HG02885 (cell line): ENCODE results near the gene FUBP3.

Experiments
- ATAC-seq: cut with Tn5 transposase; IDR thresholded peaks from one replicate; pipeline ENCODE4 v1.9.1; 2021; ENCODE audit warnings: mild to moderate bottlenecking; ENCODE audit not compliant: unreplicated experiment, poor library complexity

The FUBP3 gene

DNA sequence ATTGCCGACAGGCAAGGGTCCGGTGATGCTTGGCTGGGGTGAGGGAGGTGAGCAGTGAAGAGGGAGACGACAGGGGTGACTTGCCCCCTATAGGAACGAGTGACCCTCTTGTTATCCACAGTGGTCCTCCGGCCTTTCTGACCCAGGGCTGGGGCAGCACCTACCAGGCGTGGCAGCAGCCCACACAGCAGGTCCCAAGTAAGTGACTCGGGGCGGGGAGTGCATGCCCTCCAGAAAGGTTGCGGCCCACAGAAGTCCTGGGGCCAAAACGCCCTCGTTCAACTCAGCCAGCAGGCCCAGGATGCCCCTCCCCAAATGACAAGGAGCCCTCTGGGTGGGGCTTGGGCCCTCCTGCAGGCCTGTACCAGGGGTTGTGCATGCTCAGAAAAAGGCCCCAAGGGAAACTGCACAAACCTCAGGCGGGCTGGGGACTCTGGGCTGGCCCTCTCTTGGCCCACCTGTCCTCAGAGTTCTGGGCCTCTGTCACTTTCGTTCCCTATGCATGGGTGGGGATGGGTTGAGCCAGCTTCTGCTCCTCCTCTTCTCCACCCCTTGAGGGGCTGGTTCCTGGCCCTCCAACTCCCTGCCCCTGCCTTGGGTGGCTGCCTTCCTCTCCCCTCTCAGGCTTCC is 52.8 kb downstream of the FUBP3 start:
- ATAC-seq: no peak

DNA sequence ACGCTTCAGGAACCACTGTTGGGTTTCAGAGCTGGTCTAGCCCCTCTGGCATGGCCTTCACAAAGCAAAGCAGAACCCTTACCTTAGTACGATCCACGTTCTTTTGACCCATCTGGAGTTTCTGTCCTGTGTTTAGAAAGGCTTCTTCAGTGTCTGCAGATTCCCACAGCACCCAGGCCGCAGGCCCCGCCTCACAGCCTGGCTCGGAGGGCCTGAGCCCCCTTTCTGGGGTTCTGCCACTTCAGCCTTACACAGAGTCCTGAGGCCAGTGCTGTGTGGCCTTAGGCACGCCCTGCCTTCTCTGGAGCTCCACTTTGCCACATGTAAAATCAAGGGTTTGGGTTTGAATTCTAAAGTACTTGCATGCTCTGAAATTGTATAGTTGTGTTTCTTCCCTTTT is 53.5 kb downstream of the FUBP3 start:
- no peak for ATAC-seq

- no peak for ATAC-seq
Observed at GRCh38 chr9:130633336-130634190, 54.2 kb downstream of the FUBP3 start.

- no peak for ATAC-seq
Observed at GRCh38 chr9:130634191-130634768, 54.9 kb downstream of the FUBP3 start.

GRCh38 chr9:130634801-130635200 is 55.4 kb downstream of the FUBP3 start:
- ATAC-seq: no peak

GRCh38 chr9:130635306-130635705 is 55.9 kb downstream of the FUBP3 start:
- ATAC-seq: no peak

- no peak for ATAC-seq
Observed at GRCh38 chr9:130635721-130636647, 56.6 kb downstream of the FUBP3 start.

DNA sequence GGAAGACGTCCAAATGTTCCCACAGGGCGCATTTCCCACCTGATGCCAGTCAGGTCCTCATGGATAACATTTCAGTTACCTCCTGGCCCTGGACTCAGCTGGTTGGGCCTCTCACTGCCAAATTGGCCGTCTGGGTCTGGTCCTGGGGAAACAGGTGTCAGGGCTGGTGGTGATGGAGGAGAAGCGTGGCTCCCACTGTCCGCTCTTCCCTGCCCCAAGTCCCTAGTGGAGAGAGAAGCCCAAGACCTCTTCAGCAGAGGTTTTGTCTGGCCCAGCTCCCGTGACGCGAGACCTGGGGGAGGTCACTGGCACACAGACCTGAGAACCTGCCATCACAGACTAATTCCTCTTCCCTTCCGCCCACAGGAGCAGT is 57.3 kb downstream of the FUBP3 start:
- ATAC-seq: no peak

DNA sequence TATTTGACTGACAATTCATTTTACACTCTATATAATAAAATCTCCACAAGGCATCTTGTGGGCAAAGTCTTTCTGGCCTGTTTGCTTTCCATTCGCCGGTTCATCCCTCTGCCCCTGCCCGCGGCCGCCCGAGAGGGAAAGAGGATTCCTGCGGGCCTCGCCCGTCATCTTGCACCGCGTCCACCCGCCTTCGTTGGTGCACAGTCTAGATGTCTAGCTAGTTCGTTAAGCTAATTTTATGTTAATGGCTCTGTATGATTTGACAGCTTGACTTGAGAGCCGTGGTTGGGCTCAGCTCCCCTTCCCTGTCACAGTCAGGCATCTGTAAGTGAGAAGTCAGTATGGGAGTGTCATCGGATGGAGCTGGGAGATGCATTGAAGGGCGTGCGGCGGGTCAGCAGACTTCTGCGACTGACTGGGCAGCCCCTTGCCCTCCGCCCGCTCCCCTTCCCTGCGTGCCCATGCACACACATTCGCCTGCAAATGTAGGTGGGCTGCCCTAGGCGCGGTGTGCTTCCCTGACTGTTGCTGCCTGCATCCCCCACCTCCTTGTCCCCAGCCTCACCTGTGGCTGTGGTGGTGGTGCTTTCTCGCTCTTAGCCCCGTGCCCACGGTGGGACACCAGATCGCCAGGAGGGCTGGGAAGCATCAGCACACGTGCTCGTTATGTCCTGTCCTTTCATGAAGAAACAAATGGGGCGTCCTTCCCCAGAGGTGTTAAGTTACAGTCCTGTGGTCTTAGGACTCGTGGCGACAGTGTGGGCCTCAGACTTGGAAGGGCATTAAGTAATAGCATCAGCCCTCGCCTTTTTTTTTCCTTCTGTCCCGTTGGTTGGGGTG is 59.1 kb downstream of the FUBP3 start:
- no peak for ATAC-seq

DNA sequence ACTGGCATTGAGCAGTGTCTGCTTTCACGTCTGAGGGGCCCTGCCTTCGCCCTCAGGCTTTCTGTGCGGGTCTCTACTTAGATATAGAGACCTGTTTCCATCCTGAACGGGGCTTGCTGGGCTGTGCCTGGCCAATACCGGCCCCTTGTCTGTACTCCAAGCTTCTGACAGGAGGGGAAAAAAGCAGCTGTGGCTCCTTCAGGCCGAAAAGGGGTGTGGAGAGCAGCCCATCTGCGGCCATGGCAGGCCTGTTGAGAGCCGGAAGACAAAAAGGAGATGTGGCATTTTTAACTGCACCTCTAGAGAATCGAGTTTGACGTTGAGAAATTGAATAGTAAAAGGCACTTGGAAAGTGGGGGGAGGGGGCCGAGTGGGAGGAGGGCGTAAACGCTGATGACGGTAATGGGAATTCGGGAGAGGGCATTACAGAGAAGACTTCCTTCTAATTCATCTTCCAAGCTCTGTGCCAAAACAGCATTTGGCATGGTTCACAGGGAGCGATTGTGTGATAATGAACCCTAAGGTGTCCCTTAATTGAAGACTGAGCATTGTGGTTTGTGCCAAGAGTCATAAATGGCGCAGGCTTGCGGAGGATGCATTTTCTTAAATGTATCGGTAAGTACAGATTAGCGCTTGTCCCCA is 59.9 kb downstream of the FUBP3 start:
- ATAC-seq: no peak

DNA sequence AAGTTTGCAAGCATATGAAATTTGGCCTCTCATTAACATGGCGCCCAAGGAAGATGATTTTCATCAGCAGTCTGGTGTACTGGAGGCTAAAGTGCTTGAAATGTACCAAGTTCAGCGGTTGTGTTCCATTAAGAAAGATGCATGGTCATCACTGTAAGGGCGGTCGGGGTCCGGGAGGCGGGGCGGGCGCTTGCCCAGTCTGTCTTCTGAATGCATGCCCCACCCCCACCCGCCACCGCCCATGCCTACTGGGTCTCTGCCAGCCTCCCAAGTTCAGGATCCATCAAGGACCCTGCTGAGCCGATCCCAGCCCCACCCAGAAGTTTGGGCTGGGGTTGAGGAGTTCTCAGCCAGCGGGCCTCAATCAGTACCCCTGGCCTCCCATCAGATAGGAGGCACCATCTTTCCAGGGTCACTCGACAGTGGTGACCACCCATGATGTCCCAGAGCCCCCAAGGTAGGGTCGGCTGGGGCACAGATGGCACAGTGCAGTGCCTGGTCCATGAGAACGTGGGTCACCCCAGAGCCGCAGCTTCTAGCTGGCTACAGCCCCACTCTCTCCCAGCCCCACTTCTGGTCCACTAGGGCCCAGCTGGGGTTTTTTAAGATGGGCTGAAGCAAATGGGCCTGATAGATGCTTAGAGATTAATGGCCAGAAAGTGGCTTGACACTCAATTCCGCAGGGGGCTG is 60.6 kb downstream of the FUBP3 start:
- ATAC-seq: no peak

DNA sequence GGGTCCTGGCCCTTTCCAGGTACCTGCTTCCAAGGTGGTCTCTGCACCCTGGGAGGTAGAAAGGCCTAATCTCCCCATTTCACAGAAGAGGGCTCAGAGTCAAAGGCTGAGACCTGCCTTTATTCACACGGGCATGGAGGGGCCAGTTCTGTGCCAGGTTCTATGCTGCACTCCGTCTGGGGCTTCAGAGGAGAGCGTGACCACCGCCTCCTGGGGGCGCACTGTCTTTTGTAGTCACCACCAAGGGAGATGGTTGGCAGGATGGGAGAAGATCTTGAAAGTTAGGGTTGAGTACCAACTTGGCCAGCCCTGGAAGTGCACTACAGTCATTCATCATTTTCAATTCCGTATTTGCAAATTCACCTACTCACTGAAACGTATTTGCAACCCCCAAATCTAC is 61.3 kb downstream of the FUBP3 start:
- ATAC-seq: no peak

GRCh38 chr9:130642926-130643325 is 63.5 kb downstream of the FUBP3 start:
- no peak for ATAC-seq

DNA sequence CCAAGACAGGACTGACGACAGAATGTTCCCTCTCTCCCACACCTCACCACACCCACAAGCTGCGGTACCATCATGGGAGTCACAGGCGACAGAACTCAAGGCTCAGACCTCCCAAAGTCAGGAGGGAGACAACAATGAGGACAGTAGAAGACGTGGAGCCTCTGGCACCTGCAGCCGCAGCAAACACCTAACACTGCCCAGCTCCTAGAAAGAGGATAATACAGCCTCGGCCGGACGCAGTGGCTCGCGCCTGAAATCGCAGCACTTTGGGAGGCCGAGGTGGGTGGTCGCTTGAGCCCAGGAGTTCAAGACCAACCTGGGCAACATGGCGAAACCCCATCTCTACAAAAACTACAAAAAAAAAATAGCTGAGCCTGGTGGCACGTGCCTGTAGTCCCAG is 71.8 kb downstream of the FUBP3 start:
- no peak for ATAC-seq

- ATAC-seq: no peak
Observed at GRCh38 chr9:130651752-130652151, 72.4 kb downstream of the FUBP3 start.

DNA sequence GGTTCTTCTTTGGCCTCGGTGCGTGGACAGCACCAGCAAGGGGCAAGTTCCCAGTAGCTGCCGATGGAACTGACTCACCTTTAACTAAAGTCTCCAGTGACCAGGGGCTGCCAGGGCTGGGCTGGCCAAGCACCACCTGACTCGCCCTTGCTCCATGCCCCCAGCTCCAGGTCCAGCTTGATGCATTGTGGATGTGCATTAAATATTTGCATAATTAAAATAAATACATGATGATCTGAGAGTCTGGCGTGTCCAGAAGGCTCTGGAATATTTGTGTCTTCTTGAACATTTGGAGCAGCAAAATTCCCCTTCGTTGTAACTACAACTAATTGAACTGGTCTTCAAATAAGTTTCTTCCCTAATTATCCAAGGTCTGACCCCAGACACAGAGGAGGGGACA is 75.5 kb downstream of the FUBP3 start:
- ATAC-seq: no peak

GRCh38 chr9:130658893-130659698 is 79.7 kb downstream of the FUBP3 start:
- ATAC-seq: no peak

DNA sequence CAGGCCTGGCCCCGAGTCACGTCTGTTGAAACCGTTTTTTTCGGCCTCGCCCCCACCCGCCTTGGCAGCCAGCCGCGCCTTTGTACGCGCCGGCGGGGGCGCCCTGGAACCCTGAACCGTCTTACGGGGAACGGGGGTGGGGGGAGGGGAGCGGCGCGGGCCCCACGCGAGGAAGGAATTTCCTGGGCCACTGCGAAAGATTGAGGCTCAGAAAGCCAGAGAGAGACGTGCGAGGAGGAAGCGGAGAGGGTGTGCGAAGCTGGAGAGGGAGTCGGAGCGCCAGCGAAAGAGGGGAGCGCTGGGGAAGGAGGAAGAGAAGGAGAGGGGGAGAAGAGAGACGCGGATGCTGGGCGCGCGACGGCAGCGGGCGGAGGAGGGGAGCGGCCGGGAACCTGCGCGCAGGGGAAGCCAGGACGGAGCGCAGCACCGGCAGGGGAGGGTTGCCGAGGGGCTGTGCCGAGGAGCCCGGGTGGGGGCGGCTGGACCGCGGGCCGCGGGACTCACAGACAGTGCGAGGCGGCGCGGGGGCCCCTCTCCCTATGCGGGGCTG is 80.4 kb downstream of the FUBP3 start:
- no peak for ATAC-seq
